Measurements from ENCODE around the gene N4BP3. TPM values are rescaled to one million over a fixed set of nuclear protein-coding genes. Genes with fewer than 3 reads are reported as not detected.

The N4BP3 gene, protein sequence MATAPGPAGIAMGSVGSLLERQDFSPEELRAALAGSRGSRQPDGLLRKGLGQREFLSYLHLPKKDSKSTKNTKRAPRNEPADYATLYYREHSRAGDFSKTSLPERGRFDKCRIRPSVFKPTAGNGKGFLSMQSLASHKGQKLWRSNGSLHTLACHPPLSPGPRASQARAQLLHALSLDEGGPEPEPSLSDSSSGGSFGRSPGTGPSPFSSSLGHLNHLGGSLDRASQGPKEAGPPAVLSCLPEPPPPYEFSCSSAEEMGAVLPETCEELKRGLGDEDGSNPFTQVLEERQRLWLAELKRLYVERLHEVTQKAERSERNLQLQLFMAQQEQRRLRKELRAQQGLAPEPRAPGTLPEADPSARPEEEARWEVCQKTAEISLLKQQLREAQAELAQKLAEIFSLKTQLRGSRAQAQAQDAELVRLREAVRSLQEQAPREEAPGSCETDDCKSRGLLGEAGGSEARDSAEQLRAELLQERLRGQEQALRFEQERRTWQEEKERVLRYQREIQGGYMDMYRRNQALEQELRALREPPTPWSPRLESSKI
- total RNA-seq: 1 to 10 TPM; 2.3 to 4.7 TPM

DNA sequence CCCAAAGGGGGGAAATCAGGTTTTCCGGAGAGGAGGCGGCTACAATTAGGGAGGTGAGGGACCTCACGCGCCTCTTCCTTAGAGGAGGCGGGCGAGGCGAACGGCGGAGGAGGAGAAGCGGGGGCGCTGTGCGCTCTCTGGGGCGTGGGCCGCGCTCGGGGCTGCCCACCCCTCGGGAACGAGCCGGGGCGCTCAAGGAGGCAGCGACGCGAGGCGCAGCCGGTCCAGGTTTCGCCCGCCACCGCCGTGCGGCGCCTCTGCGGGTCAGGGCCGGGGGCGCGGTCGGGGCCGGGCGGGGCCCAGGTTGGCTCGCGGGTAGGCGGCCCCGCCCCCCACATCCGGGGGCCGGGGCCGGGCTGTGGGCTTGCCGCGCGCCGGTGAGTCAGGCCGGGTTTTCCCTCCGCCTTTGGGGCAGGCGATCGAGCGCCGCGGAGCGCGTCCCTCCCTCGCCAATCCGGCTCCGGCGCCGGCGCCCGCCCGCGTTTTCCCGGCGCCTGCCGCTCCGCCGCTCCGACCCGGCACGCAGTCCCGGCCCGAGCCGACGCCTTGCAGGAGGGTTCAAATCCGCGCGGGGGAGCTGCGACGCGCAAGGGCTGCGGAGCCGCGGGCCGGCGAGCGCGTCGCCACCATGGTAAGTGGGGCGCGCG, at the start of gene N4BP3:
N4BP3 (plus strand) TSS at position 392 of the 647 bp plus-strand sequence. CDS start 6,052 bp downstream, outside the sequence.
- Histone ChIP-seq H3K36me3 (no peaks in the 10 kb centered on the region), H3K4me3 (peak within 1 kb of the TSS; percentile 28 to 48), H3K27ac (peak within 1 kb of the TSS in 1 of 2 donors; percentile 60), H3K4me1 (replicated peaks) (no peaks in the 10 kb centered on the region), H3K27me3 (replicated peaks; ENCODE audit: insufficient read depth) (no peaks in the 10 kb centered on the region), H3K9me3 (no peaks in the 10 kb centered on the region)
- TF ChIP-seq POLR2A (IDR thresholded peaks at IDR 0.05) (peak; percentile 27), POLR2AphosphoS5 (IDR thresholded peaks at IDR 0.05) (no peak)
- TF ChIP-seq, protein P1, sequence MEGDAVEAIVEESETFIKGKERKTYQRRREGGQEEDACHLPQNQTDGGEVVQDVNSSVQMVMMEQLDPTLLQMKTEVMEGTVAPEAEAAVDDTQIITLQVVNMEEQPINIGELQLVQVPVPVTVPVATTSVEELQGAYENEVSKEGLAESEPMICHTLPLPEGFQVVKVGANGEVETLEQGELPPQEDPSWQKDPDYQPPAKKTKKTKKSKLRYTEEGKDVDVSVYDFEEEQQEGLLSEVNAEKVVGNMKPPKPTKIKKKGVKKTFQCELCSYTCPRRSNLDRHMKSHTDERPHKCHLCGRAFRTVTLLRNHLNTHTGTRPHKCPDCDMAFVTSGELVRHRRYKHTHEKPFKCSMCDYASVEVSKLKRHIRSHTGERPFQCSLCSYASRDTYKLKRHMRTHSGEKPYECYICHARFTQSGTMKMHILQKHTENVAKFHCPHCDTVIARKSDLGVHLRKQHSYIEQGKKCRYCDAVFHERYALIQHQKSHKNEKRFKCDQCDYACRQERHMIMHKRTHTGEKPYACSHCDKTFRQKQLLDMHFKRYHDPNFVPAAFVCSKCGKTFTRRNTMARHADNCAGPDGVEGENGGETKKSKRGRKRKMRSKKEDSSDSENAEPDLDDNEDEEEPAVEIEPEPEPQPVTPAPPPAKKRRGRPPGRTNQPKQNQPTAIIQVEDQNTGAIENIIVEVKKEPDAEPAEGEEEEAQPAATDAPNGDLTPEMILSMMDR (IDR thresholded peaks at IDR 0.05): peak in 1 of 4 experiments; percentile 24
- DNase-seq (ENCODE audit: low spot score): peak; percentile 62
- intact Hi-C loops (cut with DNase I): no loop called here
- 2% methylated on average over 74 of the region's 96 CpGs for whole genome bisulfite sequencing

DNA sequence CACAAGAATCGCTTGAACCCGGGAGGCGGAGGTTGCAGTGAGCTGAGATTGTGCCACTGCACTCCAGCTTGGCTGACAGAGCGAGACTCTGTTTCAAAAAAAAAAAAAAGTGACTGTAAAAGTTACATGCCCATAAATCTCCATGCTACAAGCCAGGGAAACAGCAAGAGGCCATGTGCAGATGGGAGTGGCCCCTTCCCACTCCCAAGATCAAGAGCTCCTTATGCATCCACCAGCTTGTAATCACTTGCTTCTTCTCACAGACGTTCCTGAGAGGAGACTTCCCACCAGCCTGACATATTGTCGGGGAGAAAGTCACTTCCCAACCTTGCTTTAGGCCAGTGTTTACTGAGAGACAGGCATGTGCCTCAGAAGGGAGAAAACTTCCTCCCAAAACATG, 45.6 kb upstream of the N4BP3 start:
- Histone ChIP-seq H3K27ac (no peak overlapping the region), H3K4me3 (no peak overlapping the region), H3K36me3 (no peaks in the 10 kb centered on the region), H3K9me3 (no peaks in the 10 kb centered on the region), H3K27me3 (replicated peaks; ENCODE audit: insufficient read depth) (no peaks in the 10 kb centered on the region), H3K4me1 (replicated peaks) (no peaks in the 10 kb centered on the region)
- DNase-seq (ENCODE audit: low spot score): no peak
- TF ChIP-seq POLR2A (IDR thresholded peaks at IDR 0.05): no peak
- peak; percentile 10 for TF ChIP-seq POLR2AphosphoS5 (IDR thresholded peaks at IDR 0.05)
- intact Hi-C loops (cut with DNase I): loop anchor here (10.0 kb wide), 2 partner anchors 83 to 463 kb away; partner anchors contain the start of gene B4GALT7
- 40% methylated on average over 6 of the region's 6 CpGs for WGBS

GRCh38 chr5:178068293-178068692, 45.0 kb upstream of the N4BP3 start:
- Histone ChIP-seq H3K4me3 (no peak overlapping the region), H3K9me3 (no peaks in the 10 kb centered on the region), H3K27me3 (replicated peaks; ENCODE audit: insufficient read depth) (no peaks in the 10 kb centered on the region), H3K36me3 (no peaks in the 10 kb centered on the region), H3K4me1 (replicated peaks) (no peaks in the 10 kb centered on the region), H3K27ac (no peak overlapping the region)
- 33% methylated on average over 5 of the region's 5 CpGs for WGBS
- no peak for DNase-seq (ENCODE audit: low spot score)
- no peak for TF ChIP-seq POLR2A (IDR thresholded peaks at IDR 0.05)
- TF ChIP-seq, protein P1 (IDR thresholded peaks at IDR 0.05): no peak
- intact Hi-C loops (cut with DNase I): loop anchor here (10.0 kb wide), 2 partner anchors 83 to 463 kb away; partner anchors contain the start of gene B4GALT7

DNA sequence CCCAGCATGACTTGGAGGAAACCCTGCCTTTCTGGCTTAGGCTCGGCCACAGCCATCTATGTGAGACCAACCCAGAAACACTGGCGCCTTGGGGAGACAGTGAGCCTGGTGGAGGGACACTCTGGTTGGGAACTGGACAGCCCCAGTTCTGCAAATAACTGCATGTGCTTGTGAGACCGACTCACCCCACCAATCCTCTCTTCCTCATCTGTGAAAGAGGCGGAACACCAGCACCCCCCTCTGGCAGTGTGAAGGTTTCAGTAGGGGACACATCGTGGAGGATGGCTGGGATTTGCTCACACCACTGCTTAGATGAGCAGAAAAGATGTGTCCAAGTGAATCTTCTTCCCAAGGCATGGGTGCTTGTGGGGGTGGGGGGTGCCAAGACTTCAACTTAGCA, 43.4 kb upstream of the N4BP3 start:
- intact Hi-C loops (cut with DNase I): loop anchor here (10.0 kb wide), 2 partner anchors 85 to 465 kb away; partner anchors contain the start of gene B4GALT7
- Histone ChIP-seq H3K9me3 (no peaks in the 10 kb centered on the region), H3K27me3 (replicated peaks; ENCODE audit: insufficient read depth) (no peaks in the 10 kb centered on the region), H3K36me3 (no peaks in the 10 kb centered on the region), H3K4me1 (replicated peaks) (no peaks in the 10 kb centered on the region), H3K4me3 (no peak overlapping the region), H3K27ac (no peak overlapping the region)
- peak; percentile 34 for DNase-seq (ENCODE audit: low spot score)
- 48% methylated on average over 5 of the region's 5 CpGs for WGBS
- TF ChIP-seq POLR2A (IDR thresholded peaks at IDR 0.05) (no peak), POLR2AphosphoS5 (IDR thresholded peaks at IDR 0.05) (no peak)
- TF ChIP-seq, protein P1 (IDR thresholded peaks at IDR 0.05): peak in 3 of 4 experiments; percentile 9 to 33 (median 30)

DNA sequence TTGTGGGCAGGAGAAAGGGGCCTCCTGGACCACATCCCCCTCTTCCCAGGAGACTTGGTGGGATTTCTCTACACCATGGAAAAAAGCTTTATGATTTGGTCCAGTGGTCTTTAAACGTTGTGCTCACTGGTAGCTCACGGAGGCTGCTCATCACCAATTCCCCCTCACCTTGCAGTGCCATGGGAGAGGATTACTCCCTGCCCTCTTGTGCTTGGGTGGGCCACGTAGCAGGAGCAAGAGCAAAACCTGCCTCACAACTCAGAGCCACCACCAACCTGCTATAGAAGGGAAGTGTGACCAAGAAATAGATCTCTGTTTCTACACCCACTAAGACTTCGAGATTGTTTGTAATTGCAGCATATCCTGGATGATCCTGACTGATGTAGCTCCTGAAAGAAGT, 42.2 kb upstream of the N4BP3 start:
- DNase-seq (ENCODE audit: low spot score): no peak
- Histone ChIP-seq H3K4me3 (no peak overlapping the region), H3K4me1 (replicated peaks) (no peaks in the 10 kb centered on the region), H3K9me3 (no peaks in the 10 kb centered on the region), H3K27ac (no peak overlapping the region), H3K36me3 (no peaks in the 10 kb centered on the region), H3K27me3 (replicated peaks; ENCODE audit: insufficient read depth) (no peaks in the 10 kb centered on the region)
- intact Hi-C loops (cut with DNase I): no loop called here
- no peak for TF ChIP-seq POLR2AphosphoS5 (IDR thresholded peaks at IDR 0.05)
- TF ChIP-seq POLR2A (IDR thresholded peaks at IDR 0.05): no peak
- TF ChIP-seq, protein P1 (IDR thresholded peaks at IDR 0.05): no peak
- 82% methylated on average over 4 of the region's 4 CpGs for WGBS
